NCI-H748 treated with DMSO at 0.1 percent for 48 hours (cell line): ENCODE data around the gene PTPRA.
"Not testable (repeated sequence)": the region's sequence is repeated elsewhere in the genome, so short reads cannot be mapped to it uniquely, and the experiment has no call there.

Experiments
- DNase-seq: peaks from one replicate; lab custom pipeline; 2025; lab: John Stamatoyannopoulos, UW

PTPRA gene

GRCh38 chr20:2888224-2888955 is 15.1 kb downstream of the PTPRA start:
- DNase-seq = no peak

DNA sequence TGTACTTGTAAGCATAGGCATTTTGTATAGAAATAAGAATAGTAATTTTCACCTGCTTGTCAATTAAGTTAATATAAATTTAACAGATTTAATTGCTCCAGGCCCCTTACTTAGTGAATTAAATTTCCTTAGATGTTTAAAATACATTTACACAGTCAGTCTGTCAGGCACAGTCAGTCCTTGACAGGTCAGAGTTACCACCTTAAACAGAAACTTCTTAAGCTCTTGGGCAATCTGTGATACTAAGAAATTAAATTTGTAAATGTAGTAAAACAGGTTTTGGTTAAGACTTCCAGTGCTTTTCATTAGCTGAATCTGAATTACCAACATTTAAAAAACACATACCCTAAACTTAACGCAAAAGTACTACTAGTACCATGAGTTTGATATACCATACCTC is 15.9 kb downstream of the PTPRA start:
- no peak for DNase-seq

- no peak for DNase-seq
Observed at GRCh38 chr20:2889797-2890196, 16.5 kb downstream of the PTPRA start.

DNA sequence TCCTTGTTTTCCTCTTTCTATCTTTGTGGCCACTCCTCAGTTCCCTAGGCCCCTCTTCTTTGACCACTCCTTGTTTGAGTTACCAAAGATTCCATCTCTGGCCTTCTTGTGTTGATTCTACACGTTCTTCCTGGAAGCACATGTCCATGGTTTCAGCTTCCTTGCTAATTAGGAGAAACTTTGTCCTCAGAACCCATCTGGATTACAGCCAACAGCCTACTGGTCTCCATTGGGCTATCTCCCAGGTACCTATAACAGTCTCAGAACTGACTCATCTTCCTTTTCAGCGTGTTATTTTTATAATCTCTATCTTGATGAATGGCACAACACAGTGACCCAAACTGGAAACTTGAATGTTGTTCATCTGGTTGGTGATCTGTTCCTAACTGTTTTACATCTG is 17.5 kb downstream of the PTPRA start:
- no peak for DNase-seq

GRCh38 chr20:2891343-2891742 is 18.1 kb downstream of the PTPRA start:
- no peak for DNase-seq

DNA sequence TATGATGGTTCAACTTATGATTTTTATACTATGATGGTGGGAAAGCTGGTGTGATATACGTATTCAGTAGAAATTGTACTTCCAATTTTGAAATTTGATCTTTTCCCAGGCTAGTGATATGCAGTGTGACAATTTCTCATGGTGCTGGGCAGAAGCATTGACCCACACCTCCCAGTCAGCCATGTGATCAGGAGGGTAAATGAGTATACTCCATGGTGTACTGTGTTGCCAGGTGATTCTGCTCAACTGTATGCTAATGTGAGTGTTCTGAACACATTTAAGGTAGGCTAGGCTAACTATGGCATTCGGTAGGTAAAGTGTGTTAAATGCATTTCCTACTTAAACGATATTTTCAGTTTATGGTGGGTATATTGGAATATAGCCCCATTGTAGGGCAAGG is 19.1 kb downstream of the PTPRA start:
- no peak for DNase-seq

DNA sequence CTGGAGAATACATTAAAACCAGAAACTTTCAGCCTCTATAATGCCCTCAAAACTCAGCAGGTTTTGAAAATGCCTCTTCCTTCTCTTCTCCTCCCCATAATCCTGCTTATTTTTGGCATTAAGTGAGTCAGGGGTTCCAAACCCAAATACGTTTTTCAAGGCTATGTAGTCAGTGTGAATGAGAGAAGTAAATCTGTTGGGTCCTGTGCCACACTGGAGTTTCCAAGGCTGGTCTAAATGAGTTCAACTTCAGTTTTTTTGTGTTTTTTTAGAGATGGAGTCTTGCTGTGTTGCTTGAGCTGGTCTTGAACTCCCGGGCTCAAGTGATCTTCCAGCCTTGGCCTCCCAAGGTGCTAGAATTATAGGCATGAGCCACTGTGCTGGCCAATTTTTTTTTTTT is 20.9 kb downstream of the PTPRA start:
- DNase-seq = no peak

- not testable (repeated sequence) for DNase-seq
Observed at GRCh38 chr20:2895154-2895553, 21.9 kb downstream of the PTPRA start.

GRCh38 chr20:2899243-2899642 is 26.0 kb downstream of the PTPRA start:
- DNase-seq = no peak

DNA sequence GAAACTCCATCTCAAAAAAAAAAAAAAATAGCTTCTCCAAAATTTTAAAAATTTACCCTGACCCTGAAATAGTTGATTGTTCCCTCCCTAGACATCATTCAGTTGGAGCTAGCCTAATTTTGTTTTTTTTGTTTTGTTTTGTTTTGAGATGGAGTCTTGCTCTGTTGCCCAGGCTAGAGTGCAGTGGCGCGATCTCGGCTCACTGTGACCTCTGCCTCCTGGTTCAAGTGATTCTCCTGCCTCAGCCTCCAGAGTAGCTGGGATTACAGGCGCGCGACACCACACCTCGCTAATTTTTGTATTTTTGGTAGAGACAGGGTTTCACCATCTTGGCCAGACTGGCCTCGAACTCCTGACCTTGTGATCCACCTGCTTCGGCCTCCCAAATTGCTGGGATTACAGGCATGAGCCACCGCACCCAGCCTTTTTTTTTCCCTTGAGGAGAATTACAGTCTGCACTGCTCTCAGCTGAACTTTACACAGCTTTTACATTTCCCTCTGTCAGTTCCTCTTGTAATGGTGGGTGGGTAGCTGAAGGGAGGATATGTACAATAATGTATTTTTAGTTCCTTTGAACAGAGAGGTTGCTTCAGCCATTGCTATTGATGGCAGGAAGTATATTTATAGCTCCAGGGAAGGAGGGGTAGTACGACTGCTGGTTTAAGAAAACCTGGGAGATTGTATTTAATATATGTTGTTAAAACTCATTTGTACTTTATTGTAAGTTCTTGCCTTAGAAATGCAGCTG is 27.7 kb downstream of the PTPRA start:
- no peak for DNase-seq

GRCh38 chr20:2902291-2902690 is 29.0 kb downstream of the PTPRA start:
- DNase-seq = no peak

- DNase-seq = no peak
Observed at GRCh38 chr20:2902818-2903217, 29.5 kb downstream of the PTPRA start.

DNA sequence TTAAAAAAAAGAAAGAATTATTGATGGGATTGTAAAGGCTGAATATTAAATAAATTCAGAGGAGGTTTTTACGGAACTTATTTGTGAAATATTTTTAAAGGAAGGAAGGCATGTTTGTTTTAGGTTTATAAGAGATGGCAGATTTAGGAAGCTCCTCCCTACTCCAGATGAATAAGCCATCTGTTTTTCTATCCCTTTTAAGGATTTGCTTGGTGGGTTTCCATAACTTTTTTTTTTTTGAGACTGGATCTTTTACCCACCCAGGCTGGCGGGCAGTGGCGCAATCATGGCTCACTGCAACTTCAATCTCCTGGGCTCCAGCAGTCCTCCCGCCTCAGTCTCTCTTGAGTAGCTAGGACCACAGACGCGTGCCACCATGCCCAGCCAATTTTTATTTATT is 30.4 kb downstream of the PTPRA start:
- no peak for DNase-seq

DNA sequence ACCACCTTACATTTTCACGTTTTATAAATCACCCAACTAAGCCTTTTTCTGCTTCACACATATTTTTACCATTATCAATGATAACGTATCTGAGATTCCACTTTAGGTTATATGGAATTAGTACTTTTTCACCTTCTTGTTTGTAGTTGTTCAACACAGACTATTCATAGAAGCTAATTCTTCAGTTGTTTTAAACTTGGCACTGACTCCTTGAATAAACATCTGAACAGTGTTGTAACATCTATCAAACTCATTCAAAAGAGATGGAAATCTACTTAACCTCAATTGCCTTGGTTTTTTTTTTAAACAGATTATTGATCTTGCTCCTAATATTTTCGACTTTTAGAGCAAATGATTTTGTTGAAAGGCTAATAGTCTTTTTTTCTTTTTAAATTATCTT is 34.2 kb downstream of the PTPRA start:
- DNase-seq = no peak

DNA sequence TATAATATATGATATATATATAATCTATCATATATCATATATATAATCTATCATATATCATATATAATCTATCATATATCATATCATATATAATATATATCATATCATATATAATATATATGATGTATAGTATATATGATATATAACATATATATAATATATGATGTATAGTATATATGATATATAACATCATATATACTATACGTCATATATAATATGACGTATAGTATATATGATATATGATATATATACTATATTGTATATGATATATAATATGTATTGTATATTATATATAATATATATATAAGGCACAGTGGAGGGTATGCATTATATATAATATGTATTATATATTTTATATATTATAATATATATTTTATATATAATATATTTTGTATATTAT is 36.7 kb downstream of the PTPRA start:
- no peak for DNase-seq

DNA sequence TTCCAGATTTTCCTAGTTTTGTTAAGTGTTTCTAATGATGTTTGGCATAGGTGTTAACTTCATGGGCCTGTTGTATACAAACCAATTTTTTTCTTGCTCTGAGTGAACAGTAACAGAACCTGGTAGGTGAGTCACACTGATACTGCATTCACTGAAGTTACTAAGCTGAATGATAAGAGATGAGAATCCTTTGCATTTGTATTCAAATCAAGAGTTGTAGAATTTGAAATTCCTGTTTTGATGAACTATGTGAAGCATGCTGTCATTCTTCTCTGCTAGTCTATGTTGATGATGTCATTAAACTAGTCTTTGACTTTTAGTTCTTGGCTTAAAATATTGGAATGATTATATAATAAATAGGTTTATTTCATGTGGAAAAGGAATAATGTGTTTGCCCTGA is 37.9 kb downstream of the PTPRA start:
- no peak for DNase-seq

- DNase-seq = peak; percentile 22
Observed at GRCh38 chr20:2914160-2914559, 40.9 kb downstream of the PTPRA start.

GRCh38 chr20:2917266-2917665 is 44.0 kb downstream of the PTPRA start:
- no peak for DNase-seq

- DNase-seq = no peak
Observed at GRCh38 chr20:2918096-2919049, 45.1 kb downstream of the PTPRA start.

DNA sequence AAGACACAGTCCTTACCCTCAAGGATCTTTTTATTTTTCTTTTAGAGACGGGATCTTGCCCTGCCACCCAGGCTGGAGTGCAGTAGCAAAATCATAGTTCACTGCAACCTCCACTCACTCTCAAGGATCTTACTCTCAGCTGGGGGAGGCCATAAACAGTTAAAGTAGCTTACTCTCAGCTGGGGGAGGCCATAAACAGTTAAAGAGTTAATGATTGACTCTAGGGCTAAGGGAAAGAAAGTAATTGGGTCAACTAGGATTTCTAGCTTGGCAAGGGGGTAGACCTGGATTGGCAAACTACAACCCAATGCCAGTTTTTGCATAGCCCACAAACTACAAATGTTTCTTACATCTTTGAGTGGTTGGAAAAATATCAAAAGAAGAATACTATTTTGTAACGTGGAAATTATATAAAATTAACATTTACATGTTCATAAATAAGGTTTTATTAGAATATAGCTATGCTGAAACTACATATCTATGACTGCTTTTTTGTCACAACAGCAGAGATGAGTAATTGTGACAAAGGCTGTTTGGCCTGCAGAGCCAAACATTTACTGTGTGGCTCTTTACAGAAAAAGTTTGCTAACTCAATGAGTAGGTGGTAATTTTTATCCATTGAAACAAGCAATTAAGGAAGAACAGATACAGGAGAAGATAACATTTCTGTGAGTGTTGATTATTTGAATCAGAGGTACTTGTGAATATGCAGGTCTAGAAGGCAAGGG is 46.4 kb downstream of the PTPRA start:
- DNase-seq = no peak

GRCh38 chr20:2920473-2920872 is 47.2 kb downstream of the PTPRA start:
- DNase-seq = no peak

DNA sequence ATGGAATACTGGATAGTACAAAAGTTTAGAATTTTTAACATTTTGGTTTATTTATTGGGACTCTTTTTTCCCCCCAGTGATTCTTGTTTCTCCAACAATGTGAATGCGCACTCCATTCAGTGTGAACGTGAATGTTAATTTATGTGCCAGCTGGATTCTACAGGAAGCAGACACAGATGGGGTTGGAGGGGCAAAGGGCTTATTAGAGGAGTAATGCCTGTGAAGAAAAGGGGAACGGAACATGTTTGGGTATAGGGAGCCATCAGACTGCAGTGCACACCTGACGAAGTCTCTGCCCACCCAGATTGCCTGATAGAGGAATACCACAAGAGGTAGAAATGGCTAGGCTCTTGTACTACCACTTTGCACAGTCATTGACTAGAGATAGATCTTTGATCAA is 48.2 kb downstream of the PTPRA start:
- no peak for DNase-seq
